ENCODE data around the gene ARCN1. TPM values are rescaled to one million over a fixed set of nuclear protein-coding genes. Genes with fewer than 3 reads are reported as not detected.

The ARCN1 gene
- total RNA-seq, 2 donors from 2014 or later: 133 to 145 TPM

DNA sequence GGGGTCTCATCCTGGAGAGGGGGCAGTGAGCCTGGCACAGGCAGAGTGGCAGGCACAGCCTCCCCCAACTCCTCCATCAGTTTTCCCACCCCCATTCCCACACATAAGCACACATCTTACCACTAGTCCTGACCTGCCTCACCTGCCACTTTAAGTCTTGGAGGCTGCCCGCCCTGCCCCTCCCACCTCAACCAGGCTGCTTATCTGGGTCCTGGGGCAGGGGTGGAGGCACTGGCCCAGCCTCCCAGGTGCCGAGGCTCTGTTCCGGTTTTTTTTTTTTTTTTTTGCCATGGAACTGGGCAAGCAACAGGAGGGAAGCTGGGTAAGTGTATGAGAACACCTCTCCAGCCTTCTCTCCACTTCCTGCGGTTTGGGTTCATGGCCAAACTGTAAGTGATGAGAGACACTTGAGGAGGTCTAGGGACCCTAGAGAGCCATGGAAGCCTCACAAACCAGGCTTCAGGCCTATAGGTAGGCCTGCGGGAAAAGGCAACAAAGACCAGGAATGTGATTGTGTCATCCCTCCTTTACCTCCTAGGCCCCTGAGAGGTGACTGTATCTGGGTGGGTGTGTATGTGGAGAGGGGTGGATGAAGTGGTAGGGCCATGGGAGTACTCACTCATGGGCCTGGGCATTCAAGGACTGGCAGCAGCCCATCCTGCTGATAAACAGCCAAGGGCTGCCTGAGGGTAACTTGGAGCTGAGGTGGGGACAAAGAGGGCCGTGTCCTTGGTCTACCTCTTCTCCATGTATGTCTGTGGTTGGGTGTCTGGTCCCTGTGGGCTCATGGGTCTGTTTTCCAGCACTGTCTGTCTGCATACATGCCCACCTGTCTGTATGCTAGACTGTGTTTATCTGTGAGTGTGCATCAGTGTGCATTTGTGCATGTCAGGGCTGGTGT, 57.8 kb downstream of the ARCN1 start:
- ATAC-seq (peak; percentile 72), DNase-seq (peak; percentile 78 to 81)
- intact Hi-C loops (cut with DNase I, micrococcal nuclease): no loop called here

GRCh38 chr11:118631142-118631909, 59.1 kb downstream of the ARCN1 start:
- ATAC-seq: peak; percentile 66
- DNase-seq: peak; percentile 82 to 85
- intact Hi-C loops (cut with DNase I, micrococcal nuclease): no loop called here

GRCh38 chr11:118632577-118633318, 60.5 kb downstream of the ARCN1 start:
- intact Hi-C loops (cut with DNase I, micrococcal nuclease): no loop called here
- ATAC-seq: no peak
- no peak for DNase-seq

DNA sequence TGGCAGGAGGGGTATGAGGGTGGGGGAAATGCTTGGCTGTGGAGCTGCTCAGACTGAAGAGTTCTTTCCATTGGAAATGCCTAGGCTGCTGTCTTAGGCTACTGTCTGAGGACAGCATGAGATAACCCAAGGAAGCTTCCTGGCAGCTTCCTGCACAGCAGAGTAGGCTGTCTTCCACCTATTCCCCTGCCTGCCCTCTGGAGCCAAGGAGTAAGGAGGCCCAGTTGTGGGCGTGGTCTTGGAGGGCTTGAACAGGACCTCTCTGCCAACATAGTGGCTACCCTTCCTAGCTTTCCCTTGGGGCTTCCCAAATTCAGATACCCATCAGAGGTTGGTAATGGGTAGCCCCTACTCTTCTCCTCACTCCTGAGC, 61.1 kb downstream of the ARCN1 start:
- DNase-seq: peak in 1 of 2 donors; percentile 41
- intact Hi-C loops (cut with DNase I, micrococcal nuclease): no loop called here
- ATAC-seq: no peak

DNA sequence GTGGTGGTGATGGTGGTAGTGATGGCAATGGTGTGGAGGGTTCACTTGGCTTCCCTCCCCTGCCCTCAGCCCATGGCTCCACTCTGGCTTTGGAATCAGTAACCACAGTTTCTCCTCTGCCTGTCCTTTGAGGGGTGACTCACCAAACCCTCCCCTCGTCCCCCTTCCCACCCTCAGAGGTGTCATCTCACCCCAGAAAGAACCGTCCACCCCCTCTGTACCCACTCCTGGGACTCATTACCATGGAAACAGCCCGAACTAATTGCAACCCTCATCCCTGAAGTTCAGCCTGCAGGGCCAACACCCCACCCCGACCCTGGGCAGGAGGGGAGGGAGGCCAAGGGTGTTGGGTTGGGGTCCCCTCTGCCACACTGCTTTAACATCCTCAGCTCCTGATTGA, 61.8 kb downstream of the ARCN1 start:
- no peak for DNase-seq
- no peak for ATAC-seq
- intact Hi-C loops (cut with DNase I, micrococcal nuclease): no loop called here

- ATAC-seq: peak; percentile 71
- DNase-seq: peak; percentile 84 to 89
- intact Hi-C loops (cut with DNase I, micrococcal nuclease): no loop called here
These were observed 62.4 kb downstream of the ARCN1 start for GRCh38 chr11:118634431-118635236.

- intact Hi-C loops (cut with DNase I, micrococcal nuclease): no loop called here
- DNase-seq (no peak), ATAC-seq (peak; percentile 15)
These were observed 63.0 kb downstream of the ARCN1 start for GRCh38 chr11:118635237-118635591.

- ATAC-seq: no peak
- DNase-seq: no peak
- intact Hi-C loops (cut with DNase I, micrococcal nuclease): no loop called here
These were observed 63.4 kb downstream of the ARCN1 start for GRCh38 chr11:118635642-118636041.

DNA sequence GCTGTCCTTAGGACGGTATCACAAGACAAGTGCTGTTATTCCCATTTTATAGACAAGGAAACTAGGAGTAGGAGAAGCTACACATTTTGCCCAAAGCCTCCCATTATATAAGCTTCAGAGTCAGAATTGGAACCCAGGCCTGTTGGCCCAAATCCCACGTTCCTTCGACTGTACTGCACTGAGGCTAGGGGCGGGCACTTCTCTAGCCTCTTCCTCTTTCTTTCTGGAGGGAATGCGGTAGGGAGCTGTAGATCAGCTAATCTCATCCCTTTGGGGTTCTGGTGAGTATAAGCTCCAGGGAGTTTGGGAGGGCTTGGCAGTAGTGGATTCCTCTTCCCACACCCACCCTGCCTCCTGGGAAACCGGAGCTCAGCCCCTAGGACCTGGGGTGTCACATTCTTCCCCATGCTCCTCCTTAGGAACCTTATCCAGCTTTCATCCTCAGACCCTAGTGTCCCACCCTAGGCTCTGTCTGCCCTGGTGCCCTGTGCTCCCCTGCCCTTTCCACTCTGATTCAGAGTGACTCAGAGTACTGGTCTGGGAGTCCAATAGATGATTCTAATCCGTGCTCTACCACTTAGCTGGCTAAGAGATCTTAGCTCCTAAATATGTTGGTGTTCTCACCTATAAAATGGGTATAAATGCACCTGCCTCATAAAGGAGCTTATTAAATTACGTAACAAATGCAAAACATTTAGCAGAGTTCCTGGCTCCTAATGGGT, 64.5 kb downstream of the ARCN1 start:
- intact Hi-C loops (cut with DNase I, micrococcal nuclease): no loop called here
- no peak for DNase-seq
- no peak for ATAC-seq

DNA sequence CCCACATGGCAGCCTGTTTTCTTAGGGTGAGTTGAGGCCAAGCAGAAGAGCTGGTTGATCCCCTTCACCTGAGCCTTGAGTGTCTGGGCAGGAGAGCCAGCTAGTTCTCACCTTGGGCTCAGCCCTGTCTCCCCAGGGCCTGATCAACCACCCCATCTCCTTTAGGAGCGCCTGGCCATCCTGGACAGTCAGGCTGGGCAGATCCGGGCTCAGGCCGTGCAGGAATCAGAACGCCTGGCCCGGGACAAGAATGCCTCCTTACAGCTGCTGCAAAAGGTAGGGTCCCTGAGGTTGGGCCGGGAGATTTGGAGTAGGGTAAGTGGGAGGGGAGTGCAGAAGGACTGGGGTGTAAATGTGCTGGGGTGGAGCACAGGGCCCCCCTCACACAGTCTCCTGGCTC, 66.5 kb downstream of the ARCN1 start:
- DNase-seq (no peak), ATAC-seq (no peak)
- intact Hi-C loops (cut with DNase I, micrococcal nuclease): no loop called here

- intact Hi-C loops (cut with DNase I, micrococcal nuclease): no loop called here
- no peak for DNase-seq
- ATAC-seq: no peak
These were observed 67.7 kb downstream of the ARCN1 start for GRCh38 chr11:118639899-118640298.

DNA sequence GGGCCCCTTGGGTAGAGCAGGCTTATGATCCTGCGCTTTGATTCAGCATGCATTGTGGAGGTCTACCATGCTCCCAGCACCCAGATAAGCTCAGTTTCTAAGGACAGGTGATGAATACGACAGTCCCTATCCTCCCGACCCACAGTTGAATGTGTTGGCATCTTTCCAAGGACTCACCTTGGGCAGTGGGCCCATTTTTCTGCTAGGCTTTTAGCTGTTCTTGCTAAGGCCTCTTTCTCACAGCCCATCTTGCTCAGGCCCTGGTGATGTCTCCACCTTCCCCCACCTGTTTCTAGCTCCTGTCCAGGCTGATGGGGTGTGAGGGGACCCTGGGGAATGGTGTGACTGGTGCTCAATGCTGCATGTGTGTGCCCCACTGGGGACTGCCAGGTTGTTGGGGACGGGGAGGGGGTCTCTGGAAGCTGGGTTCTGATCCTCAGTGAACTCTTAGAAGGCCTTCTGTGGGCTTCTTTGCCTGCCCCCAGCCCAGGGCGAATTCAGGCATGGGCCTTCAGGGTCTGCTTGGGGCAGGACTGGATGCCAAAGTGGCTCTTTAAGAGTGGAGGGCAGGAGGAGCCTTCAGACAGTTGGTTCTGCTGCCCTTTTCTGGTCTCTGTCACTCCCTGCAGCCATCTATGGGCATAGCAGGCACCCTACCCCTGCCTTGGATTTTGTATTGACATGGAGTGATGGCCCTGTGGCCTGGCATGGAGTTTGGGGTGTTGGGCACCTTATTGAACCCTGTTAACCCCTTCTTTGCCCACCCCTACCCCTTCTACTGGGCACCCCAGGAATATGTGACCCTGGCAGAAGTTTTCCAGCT, 68.3 kb downstream of the ARCN1 start:
- intact Hi-C loops (cut with DNase I, micrococcal nuclease): no loop called here
- DNase-seq: no peak
- ATAC-seq: peak; percentile 70

GRCh38 chr11:118641397-118642019, 69.3 kb downstream of the ARCN1 start:
- peak; percentile 86 for ATAC-seq

DNA sequence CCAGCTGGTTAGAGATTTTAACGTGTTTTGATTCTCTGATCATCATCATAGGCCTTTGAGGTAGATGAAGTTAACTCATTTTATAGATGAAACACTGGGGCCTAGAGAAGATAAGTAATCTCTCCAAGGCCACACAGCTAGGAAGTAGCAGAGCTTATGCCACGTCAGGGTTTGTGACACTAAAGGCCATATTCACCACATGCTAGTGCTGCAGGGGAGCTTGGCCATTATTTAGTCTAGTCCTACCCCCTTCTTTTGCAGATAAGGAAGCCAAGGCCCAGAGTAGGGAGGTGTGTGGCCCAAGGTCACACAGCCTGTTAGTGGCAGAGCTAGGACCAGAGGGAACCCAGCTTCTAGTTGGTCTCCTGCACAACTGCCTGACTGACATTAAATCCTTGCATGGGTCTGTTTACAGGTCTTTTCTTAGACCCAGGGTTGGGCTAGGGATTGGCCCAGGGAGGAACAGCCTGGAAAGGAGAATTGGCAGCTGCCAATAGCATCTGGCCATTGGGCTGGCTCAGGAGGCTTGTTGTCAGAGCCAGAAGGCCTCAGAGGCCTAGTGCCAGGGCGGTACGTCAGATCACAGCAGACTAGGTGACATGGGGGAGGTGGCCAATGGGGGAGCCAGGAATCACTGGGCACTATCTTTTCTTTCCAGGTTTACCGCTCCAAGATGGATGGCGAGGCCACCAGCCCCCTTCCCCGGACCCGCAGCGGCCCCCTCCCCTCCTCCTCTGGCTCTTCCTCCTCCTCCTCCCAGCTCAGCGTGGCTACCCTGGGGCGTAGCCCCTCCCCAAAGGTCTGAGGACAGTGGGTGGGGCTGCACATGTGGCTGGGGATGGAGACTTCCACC, 71.2 kb downstream of the ARCN1 start:
- DNase-seq: no peak
- intact Hi-C loops (cut with DNase I, micrococcal nuclease): no loop called here
- no peak for ATAC-seq

More at GRCh38 chr11:118641397-118642019, 69.3 kb downstream of the ARCN1 start:
- peak; percentile 71 to 88 for DNase-seq
- intact Hi-C loops (cut with DNase I, micrococcal nuclease): no loop called here

DNA sequence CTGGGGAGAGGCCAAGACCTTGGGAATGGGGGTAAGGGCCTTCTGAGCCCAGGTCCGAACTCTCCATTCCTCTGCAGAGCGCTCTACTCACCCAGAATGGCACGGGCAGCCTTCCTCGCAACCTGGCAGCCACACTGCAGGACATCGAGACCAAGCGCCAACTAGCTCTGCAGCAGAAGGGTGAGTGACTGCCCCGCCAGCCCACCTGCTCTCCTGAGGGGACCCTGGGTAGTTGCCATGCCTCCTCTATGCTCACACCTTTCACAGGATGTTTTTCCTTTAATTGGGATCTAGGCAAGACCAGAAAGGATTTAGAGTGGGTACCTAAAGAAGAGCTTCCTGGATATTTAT, 71.8 kb downstream of the ARCN1 start:
- intact Hi-C loops (cut with DNase I, micrococcal nuclease): no loop called here
- ATAC-seq (no peak), DNase-seq (no peak)

GRCh38 chr11:118644496-118644895, 72.3 kb downstream of the ARCN1 start:
- DNase-seq (no peak), ATAC-seq (no peak)
- intact Hi-C loops (cut with DNase I, micrococcal nuclease): no loop called here

All from left colon (tissue), 2 donors.